ENCODE data around the gene ERVK3-1.
A peak's percentile ranks its signal among the peaks of the same experiment; 100 is the strongest.
"Not testable (repeated sequence)": the region's sequence is repeated elsewhere in the genome, so short reads cannot be mapped to it uniquely, and the experiment has no call there.

ERVK3-1 gene

GRCh38 chr19:58304748-58305064 is 471 bp upstream of the ERVK3-1 start:
- DNase-seq (ENCODE audit: low read depth, low spot score) = no peak

DNA sequence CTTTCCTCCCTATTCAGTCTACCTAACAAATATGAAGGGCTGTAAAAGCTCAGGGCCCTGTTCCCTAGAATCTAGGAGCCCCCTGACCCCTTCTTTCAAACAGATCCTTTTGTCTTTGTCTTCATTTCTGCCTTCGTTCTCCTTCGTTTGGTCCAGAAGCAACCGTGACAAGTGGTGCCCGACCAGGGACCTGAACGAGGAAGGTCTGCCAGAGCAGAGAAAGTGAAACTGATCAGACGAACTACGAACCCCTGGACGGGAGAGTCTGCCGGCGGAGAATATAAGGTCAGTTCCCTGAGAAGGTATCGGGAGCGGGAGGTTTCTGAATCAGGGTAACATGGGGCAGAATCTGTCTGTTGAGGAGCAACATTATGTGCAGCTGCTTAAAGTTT is 751 bp downstream of the ERVK3-1 start:
- DNase-seq (ENCODE audit: low read depth, low spot score) = no peak

DNA sequence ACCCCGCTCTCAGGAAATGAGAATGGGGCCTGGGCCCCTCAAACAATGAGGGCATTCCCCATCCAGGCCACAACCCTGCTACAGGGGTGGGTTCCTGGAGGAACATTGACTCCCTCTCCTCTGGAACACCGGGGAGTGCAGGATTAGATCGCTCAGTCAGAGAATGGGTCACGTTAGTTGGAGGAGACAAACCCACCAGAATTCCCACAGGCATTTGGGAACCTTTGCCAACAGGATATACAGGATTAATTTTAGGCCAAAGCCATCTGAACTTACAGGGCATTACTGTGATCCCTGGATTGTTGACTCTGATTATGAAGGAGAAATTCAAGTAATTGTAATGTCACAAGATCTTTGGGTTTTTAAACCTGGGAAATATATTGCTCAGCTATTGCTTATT is 2.6 kb downstream of the ERVK3-1 start:
- DNase-seq (ENCODE audit: low read depth, low spot score) = no peak

- not testable (repeated sequence) for DNase-seq (ENCODE audit: low read depth, low spot score)
Observed at GRCh38 chr19:58310685-58311084, 5.5 kb downstream of the ERVK3-1 start.

GRCh38 chr19:58311345-58311865 is 6.2 kb downstream of the ERVK3-1 start:
- no peak for DNase-seq (ENCODE audit: low read depth, low spot score)

GRCh38 chr19:58315580-58315979 is 10.4 kb downstream of the ERVK3-1 start:
- DNase-seq (ENCODE audit: low read depth, low spot score) = no peak

DNA sequence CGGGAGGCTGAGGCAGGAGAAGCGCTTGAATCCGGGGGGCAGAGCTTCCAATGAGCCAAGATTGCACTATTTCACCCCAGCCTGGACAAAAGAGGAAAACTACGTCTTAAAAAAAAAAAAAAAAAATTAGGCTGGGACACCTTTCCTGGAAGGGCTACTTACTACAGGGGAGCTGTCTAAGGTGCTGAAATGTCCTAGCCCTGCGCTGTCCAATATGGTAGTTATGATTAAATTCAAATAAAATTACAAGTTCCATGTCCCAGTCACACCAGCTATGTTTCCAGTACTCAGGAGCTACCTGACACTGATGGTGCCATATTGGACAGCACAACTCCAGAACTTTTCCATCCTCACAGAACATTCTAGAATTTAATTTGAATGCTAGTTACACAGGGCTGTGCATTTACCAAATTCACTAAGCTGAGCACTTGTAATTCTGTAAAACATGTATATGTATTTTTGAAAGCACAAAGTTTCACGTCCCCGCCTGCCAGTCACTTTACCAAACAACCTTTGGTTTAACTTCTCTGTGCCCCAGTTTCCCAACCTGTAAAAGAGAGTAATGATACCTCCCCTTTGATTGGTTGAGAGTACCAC is 12.4 kb downstream of the ERVK3-1 start:
- no peak for DNase-seq (ENCODE audit: low read depth, low spot score)

GRCh38 chr19:58318297-58318696 is 13.1 kb downstream of the ERVK3-1 start:
- DNase-seq (ENCODE audit: low read depth, low spot score) = no peak

DNA sequence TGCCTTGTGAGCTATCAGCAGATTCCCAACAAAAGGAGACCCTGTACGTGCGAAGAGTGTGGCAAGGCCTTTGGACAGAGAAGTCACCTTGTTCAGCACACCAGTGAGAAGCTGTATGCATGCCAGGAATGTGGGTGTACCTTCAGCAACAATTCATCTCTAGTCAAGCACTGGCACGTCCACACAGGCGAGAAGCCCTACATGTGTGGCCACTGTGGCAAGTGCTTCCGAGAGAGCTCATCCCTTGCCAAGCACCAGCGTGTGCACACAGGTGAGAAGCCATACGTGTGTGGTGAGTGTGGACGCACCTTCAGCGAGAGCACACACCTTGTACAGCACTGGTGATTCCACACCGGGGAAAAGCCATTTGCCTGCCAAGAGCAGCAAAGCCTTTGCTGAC is 14.1 kb downstream of the ERVK3-1 start:
- no peak for DNase-seq (ENCODE audit: low read depth, low spot score)

DNA sequence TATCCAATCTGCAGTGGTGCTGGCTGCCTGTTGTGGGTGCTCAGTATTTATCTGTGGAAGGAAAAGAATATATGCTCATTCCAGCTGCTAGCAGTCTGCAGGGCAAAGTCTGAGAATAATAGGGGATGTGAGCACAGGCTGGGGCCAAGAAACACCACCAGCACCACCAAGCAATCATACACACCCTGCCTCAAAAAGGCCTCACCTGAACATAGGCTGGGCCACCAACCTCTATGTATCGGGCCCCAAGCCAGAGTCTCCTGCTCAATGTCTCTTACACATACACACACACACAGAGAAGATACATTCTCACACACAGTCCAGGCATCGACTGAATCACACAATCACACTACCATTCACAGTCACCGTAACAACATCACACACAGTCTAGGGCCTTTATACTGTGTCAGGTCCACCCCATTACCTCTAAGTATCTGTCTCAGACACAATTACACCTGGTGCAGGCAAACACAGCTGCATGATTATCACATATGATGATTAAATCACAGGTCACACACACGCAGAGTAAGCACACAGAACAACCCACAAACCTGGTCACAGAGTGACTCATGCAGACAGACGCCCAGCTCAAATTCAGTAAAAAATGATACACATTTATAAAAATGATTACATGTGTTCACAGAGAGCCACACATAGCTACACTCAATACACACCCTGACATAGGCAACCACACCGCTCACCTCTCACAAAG is 20.3 kb downstream of the ERVK3-1 start:
- DNase-seq (ENCODE audit: low read depth, low spot score) = no peak

- no peak for DNase-seq (ENCODE audit: low read depth, low spot score)
Observed at GRCh38 chr19:58326501-58326913, 21.3 kb downstream of the ERVK3-1 start.

- DNase-seq (ENCODE audit: low read depth, low spot score) = peak; percentile 91
Observed at GRCh38 chr19:58326914-58327726, 21.9 kb downstream of the ERVK3-1 start, which contains the start of gene ZSCAN22. ZSCAN22 (plus strand) TSS chr19:58326994; CDS start chr19:58334803, 7,809 bp downstream.

DNA sequence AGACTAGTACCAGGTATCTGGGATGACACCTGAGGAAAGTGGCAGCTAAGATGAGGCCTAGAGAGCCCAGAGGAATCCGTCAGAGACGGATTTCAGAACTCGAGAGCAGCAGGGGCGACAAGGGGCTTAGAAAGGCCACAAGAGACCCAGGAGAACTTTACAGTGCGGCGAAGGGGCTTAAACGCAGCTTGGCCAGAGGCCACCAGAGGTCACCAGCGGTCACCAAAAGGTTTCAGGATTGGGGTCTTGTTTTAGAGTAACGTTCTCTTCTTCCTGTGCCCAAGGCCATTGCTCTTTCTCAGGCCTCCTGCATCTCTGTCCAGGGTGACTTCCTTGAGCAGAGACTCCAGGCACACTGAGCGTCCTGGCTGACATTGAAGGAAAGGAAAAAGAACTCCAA is 23.8 kb downstream of the ERVK3-1 start:
- no peak for DNase-seq (ENCODE audit: low read depth, low spot score)

DNA sequence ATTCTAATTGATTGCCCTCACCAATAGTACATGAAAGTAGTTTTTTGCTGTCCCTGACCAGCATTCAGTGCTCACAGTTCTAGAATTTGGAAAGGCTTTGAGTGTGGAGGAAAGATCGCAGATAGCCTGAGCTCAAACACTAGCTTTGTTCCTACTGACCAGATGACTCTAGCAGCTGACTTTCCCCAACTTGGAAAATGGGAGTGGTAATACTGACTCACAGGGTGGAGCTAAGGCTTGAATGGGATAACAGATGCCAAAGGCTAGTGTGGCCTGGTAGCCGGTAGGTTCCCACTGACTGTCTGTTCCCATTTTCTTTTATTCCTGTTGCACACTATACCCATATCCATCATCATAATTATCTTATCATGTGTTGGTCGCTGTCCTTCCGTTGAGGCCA is 25.3 kb downstream of the ERVK3-1 start:
- no peak for DNase-seq (ENCODE audit: low read depth, low spot score)

DNA sequence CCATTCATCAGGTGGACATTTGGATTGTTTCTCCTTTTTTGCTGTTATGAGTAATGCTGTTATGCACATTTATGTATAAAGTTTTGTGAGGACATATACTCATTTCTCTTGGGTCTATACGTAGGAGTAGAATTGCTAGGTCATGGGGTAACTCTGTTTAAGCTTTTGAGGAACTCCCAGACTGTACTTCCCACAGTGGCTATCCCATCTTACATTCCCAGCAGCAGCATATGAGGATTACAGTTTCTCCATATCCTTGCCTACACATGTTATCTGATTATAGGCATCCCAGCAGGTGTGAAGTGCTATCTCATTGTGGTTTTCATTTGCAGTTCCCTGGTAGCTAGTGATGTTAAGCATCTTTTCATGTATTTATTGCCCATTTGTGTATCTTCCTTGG is 27.5 kb downstream of the ERVK3-1 start:
- DNase-seq (ENCODE audit: low read depth, low spot score) = no peak

DNA sequence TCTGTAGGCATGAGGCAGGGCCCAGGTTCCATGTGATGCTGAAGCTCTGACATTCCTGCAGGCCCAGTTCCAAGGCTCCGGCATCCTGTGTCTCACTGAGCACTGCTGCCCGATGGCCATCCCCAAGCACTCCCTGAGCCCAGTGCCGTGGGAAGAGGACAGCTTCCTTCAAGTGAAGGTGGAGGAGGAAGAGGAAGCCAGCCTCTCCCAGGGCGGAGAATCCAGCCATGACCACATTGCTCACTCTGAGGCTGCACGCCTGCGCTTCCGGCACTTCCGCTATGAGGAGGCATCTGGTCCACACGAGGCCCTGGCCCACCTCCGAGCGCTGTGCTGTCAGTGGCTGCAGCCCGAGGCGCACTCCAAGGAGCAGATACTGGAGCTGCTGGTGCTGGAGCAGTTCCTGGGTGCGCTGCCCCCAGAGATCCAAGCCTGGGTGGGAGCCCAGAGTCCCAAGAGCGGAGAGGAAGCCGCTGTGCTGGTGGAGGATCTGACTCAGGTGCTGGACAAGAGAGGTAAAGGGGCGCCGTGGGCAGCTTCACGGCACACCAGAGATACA is 29.6 kb downstream of the ERVK3-1 start:
- no peak for DNase-seq (ENCODE audit: low read depth, low spot score)

- DNase-seq (ENCODE audit: low read depth, low spot score) = no peak
Observed at GRCh38 chr19:58335630-58336029, 30.5 kb downstream of the ERVK3-1 start.

GRCh38 chr19:58336216-58336615 is 31.0 kb downstream of the ERVK3-1 start:
- DNase-seq (ENCODE audit: low read depth, low spot score) = no peak

DNA sequence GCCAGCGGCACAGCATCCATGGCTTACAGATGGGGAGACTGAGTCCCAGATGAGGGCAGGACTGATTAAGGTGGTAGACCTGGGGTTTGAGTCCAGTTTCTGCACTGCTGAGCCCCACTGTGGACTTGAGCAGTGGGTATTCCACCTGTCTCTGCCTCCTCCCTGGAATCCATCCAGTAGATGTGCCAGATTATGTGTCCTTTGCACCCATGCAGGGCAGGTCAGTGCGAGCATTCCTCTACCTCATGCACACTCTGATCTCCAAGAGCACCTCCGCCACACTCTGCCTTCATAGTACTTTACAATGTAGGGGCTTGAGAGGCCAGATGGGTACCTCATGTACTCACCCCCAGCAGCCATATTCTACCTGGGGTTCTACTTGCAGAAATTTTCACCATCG is 31.6 kb downstream of the ERVK3-1 start:
- no peak for DNase-seq (ENCODE audit: low read depth, low spot score)

GRCh38 chr19:58338336-58338735 is 33.2 kb downstream of the ERVK3-1 start:
- no peak for DNase-seq (ENCODE audit: low read depth, low spot score)

DNA sequence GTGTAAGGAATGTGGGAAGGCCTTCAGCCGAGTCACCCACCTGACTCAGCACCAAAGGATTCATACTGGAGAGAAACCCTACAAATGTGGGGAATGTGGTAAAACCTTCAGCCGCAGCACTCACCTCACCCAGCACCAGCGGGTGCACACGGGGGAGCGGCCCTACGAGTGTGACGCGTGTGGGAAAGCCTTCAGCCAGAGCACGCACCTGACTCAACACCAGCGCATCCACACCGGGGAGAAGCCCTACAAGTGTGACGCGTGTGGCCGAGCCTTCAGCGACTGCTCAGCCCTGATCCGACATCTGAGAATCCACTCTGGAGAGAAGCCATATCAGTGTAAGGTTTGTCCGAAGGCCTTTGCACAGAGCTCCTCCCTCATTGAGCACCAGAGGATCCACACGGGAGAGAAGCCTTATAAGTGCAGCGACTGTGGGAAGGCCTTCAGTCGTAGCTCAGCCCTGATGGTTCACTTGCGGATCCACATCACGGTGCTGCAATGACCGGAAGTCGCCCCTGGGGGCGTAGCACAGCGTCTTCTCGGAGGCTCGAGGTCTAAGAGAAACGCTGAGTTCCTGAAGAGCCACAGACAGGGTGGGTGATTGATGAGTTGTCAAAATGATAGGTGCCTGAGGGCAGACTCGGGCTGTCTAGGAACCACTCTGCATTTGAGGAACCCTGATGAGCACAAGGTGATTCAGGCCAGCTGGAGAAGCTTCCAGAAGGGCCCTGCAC is 33.8 kb downstream of the ERVK3-1 start:
- DNase-seq (ENCODE audit: low read depth, low spot score) = no peak

GRCh38 chr19:58345558-58345957 is 40.4 kb downstream of the ERVK3-1 start:
- no peak for DNase-seq (ENCODE audit: low read depth, low spot score)
